Transverse colon (tissue), 4 donors: ENCODE data around the gene ZBTB37.

Experiments used
- POLR2A ChIP-seq: fragments of 450-650 bp; IDR thresholded peaks from one replicate; pipeline ENCODE4 v1.6.1; 2016; ENCODE audit warnings: antibody characterized with exemption, mild to moderate bottlenecking, moderate library complexity
- POLR2AphosphoS5 ChIP-seq, 3 donors: sonication (generic); formaldehyde crosslinking; IDR thresholded peaks; one replicate each; pipeline ENCODE4 v1.6.1; 2016; ENCODE audit warnings: antibody characterized with exemption in 3 of 3
- TF ChIP-seq, protein P1 (sequence below), 5 experiments: fragments of 200-600 bp in 3 of 5; fragments of 450-650 bp in 2 of 5; sonication (generic) in 3 of 5; IDR thresholded peaks; 1 replicate in 2 of 5; 2 replicates in 3 of 5; pipeline ENCODE4 v1.5.1; 2016 to 2017; ENCODE audit warnings: antibody characterized with exemption in 5 of 5, inconsistent platforms in 3 of 5, mild to moderate bottlenecking in 2 of 5, moderate library complexity in 1 of 5

DNA sequence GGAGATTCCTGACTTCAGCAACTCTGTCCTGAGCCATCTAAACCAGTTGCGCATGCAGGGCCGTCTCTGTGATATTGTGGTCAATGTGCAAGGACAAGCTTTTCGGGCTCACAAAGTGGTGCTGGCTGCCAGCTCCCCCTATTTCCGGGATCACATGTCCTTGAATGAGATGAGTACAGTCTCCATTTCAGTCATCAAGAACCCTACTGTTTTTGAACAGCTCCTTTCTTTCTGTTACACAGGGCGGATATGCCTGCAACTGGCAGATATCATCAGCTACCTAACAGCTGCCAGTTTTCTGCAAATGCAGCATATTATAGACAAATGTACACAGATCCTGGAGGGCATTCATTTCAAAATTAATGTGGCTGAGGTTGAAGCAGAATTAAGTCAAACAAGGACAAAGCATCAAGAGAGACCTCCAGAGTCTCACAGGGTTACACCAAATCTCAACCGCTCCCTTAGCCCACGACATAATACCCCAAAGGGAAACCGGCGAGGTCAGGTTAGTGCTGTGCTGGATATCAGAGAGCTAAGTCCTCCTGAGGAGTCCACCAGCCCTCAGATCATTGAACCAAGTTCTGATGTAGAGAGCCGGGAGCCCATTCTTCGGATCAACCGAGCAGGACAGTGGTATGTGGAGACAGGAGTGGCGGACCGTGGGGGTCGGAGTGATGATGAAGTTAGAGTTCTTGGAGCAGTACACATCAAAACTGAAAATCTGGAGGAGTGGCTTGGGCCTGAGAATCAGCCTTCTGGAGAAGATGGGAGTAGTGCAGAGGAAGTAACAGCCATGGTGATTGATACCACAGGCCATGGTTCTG is 2.3 kb downstream of the ZBTB37 start:
- TF ChIP-seq, protein P1, sequence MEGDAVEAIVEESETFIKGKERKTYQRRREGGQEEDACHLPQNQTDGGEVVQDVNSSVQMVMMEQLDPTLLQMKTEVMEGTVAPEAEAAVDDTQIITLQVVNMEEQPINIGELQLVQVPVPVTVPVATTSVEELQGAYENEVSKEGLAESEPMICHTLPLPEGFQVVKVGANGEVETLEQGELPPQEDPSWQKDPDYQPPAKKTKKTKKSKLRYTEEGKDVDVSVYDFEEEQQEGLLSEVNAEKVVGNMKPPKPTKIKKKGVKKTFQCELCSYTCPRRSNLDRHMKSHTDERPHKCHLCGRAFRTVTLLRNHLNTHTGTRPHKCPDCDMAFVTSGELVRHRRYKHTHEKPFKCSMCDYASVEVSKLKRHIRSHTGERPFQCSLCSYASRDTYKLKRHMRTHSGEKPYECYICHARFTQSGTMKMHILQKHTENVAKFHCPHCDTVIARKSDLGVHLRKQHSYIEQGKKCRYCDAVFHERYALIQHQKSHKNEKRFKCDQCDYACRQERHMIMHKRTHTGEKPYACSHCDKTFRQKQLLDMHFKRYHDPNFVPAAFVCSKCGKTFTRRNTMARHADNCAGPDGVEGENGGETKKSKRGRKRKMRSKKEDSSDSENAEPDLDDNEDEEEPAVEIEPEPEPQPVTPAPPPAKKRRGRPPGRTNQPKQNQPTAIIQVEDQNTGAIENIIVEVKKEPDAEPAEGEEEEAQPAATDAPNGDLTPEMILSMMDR (IDR thresholded peaks at IDR 0.05), result no peak
- TF ChIP-seq POLR2A, result no peak
- TF ChIP-seq POLR2AphosphoS5 (IDR thresholded peaks at IDR 0.05), result peak in 1 of 3 donors; percentile 8
